ENCODE measurements around the gene ZNF462. TPM values are rescaled to one million over a fixed set of nuclear protein-coding genes. Genes with fewer than 3 reads are reported as not detected.

Gene ZNF462
- total RNA-seq, 1 experiment from 2014 or later = 34.5 TPM

DNA sequence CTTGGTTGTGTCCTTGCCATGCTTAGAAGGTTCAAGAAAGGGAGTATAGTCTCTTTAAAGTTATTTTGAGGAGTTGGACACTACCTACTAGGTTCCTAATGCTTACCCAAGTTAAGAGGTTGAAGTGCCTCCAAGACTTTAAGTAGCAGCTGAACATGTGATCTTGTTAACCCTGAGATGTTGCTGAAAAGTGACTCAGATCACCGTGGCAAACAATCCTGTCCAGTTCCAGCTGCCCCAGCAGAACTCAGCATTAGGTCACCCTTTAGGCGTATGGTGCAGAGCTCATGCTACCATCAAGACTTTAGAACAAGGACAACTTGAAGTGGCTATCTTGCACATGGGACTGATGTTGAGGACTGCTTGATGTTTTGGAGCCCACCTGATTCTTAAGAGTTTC lies 22.5 kb downstream of the ZNF462 start:
- Mint-ChIP-seq H3K36me3 (ENCODE audit: insufficient read depth, unreplicated experiment) (peaks cover 6% of the 10 kb centered on the region), H3K27me3 (ENCODE audit: insufficient read depth, unreplicated experiment) (no peaks in the 10 kb centered on the region), H3K4me3 (ENCODE audit: unreplicated experiment) (no peak overlapping the region), H3K27ac (ENCODE audit: unreplicated experiment) (no peak overlapping the region), H3K4me1 (ENCODE audit: low read depth, unreplicated experiment) (peaks cover 51% of the 10 kb centered on the region), H3K9me3 (ENCODE audit: unreplicated experiment) (no peaks in the 10 kb centered on the region)
- DNase-seq = no peak
- intact Hi-C loops (cut with micrococcal nuclease; ENCODE audit: unreplicated experiment) = no loop called here
- H3K27me3 ChIP-seq (replicated peaks; ENCODE audit: control insufficient read depth, insufficient read depth, low read length) = no peaks in the 10 kb centered on the region
- POLR2A ChIA-PET = no interaction called here
- H3K9me3 ChIP-seq = no peaks in the 10 kb centered on the region
- no peak overlapping the region for H3K4me3 ChIP-seq (ENCODE audit: low read depth, low read length)
- no TSS peak for BruUV-seq (replicated peaks)
- peaks cover 53% of the 10 kb centered on the region for H3K4me1 ChIP-seq
- no peaks in the 10 kb centered on the region for H3K36me3 ChIP-seq (ENCODE audit: control insufficient read depth, insufficient read depth, low read length)
- TF ChIP-seq, protein P1, sequence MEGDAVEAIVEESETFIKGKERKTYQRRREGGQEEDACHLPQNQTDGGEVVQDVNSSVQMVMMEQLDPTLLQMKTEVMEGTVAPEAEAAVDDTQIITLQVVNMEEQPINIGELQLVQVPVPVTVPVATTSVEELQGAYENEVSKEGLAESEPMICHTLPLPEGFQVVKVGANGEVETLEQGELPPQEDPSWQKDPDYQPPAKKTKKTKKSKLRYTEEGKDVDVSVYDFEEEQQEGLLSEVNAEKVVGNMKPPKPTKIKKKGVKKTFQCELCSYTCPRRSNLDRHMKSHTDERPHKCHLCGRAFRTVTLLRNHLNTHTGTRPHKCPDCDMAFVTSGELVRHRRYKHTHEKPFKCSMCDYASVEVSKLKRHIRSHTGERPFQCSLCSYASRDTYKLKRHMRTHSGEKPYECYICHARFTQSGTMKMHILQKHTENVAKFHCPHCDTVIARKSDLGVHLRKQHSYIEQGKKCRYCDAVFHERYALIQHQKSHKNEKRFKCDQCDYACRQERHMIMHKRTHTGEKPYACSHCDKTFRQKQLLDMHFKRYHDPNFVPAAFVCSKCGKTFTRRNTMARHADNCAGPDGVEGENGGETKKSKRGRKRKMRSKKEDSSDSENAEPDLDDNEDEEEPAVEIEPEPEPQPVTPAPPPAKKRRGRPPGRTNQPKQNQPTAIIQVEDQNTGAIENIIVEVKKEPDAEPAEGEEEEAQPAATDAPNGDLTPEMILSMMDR (IDR thresholded peaks at IDR 0.05; ENCODE audit: insufficient read depth in 1 of 2, low read depth in 1 of 2, low read length in 1 of 2, severe bottlenecking in 1 of 2, unreplicated experiment in 1 of 2) = no peak
- CTCF ChIA-PET = no interaction called here

DNA sequence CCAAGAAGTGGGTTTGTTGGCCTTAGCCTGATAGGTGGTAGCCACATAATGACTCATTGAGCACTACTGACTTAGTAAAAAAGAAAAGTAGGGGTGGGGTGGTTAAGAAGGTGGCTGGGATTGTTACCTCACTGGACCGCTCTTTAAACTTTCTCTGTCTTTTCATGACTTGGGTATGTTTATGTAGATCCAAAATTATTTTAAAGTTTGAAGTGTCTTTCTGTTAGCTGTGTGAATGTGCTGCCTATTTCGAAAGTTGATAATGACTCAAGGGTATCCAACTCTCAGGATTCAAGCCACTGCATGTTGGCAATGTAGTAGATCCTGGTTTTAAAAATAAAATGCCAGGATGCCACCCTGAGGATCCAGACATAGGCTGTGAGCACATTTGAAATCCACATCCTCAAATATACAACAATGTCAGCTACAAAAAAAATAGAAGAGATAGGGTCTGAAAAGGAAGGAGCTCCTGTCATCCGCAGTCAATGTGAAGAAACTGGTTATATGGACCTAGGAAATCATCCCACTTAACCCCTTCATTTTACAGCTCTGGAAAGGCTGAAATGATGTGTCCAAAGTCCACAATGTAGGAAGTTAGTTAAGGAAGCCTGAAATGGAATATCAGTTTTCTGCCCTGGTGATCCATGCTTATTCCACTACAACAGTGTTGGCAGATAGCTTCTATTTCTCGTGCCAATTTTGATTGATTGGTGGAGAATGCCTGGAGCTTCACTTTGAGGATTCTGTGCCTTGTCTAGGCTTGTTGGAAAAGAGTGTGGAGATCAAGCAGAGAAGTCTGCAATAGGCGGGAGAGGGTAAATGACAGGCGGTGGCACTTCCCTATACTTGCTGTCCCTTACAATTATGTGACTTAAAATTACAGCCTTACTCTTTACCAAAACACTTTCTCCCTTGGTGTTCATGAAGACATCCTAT lies 23.4 kb downstream of the ZNF462 start:
- intact Hi-C loops (cut with micrococcal nuclease; ENCODE audit: unreplicated experiment) = no loop called here
- Mint-ChIP-seq H3K27ac (ENCODE audit: unreplicated experiment) (no peak overlapping the region), H3K4me1 (ENCODE audit: low read depth, unreplicated experiment) (peaks cover 45% of the 10 kb centered on the region), H3K36me3 (ENCODE audit: insufficient read depth, unreplicated experiment) (peaks cover 6% of the 10 kb centered on the region), H3K4me3 (ENCODE audit: unreplicated experiment) (no peak overlapping the region), H3K27me3 (ENCODE audit: insufficient read depth, unreplicated experiment) (no peaks in the 10 kb centered on the region), H3K9me3 (ENCODE audit: unreplicated experiment) (no peaks in the 10 kb centered on the region)
- H3K9me3 ChIP-seq = no peaks in the 10 kb centered on the region
- TF ChIP-seq, protein P1 (IDR thresholded peaks at IDR 0.05; ENCODE audit: insufficient read depth in 1 of 2, low read depth in 1 of 2, low read length in 1 of 2, severe bottlenecking in 1 of 2, unreplicated experiment in 1 of 2) = no peak
- H3K27me3 ChIP-seq (replicated peaks; ENCODE audit: control insufficient read depth, insufficient read depth, low read length) = no peaks in the 10 kb centered on the region
- no peak for DNase-seq
- ChIA-PET POLR2A (no interaction called here), CTCF (no interaction called here)
- no peaks in the 10 kb centered on the region for H3K36me3 ChIP-seq (ENCODE audit: control insufficient read depth, insufficient read depth, low read length)
- H3K4me3 ChIP-seq (ENCODE audit: low read depth, low read length) = no peak overlapping the region
- peaks cover 55% of the 10 kb centered on the region for H3K4me1 ChIP-seq
- no TSS peak for BruUV-seq (replicated peaks)

DNA sequence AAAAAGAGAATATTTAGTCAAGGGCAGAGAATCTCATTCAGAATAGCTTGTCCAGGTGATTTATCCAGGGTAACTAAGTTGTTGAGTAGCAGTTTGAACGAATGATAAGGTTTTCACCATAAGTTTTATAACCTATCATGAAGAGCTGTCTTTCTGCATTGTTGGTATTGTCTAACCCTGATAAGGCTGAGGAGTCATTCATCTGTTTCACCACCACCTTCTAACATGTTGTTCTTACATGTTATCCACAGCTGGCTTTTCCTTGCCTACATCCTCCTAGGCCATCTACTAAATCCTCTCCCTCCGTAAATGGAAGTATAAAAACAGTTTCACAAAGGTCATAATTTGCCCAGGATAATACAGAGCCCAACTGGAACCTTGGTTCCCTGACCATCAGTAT lies 24.1 kb downstream of the ZNF462 start:
- Mint-ChIP-seq H3K27ac (ENCODE audit: unreplicated experiment) (no peak overlapping the region), H3K4me3 (ENCODE audit: unreplicated experiment) (no peak overlapping the region), H3K27me3 (ENCODE audit: insufficient read depth, unreplicated experiment) (no peaks in the 10 kb centered on the region), H3K4me1 (ENCODE audit: low read depth, unreplicated experiment) (peaks cover 44% of the 10 kb centered on the region), H3K36me3 (ENCODE audit: insufficient read depth, unreplicated experiment) (peaks cover 6% of the 10 kb centered on the region), H3K9me3 (ENCODE audit: unreplicated experiment) (no peaks in the 10 kb centered on the region)
- CTCF ChIA-PET = no interaction called here
- peaks cover 62% of the 10 kb centered on the region for H3K4me1 ChIP-seq
- no peak for DNase-seq
- no peaks in the 10 kb centered on the region for H3K9me3 ChIP-seq
- intact Hi-C loops (cut with micrococcal nuclease; ENCODE audit: unreplicated experiment) = no loop called here
- no peaks in the 10 kb centered on the region for H3K27me3 ChIP-seq (replicated peaks; ENCODE audit: control insufficient read depth, insufficient read depth, low read length)
- POLR2A ChIA-PET = interaction anchor here (0.6 kb wide), 1 partner anchor 329 kb away, joined by 14 read pairs; no protein-coding TSS in a partner anchor
- H3K4me3 ChIP-seq (ENCODE audit: low read depth, low read length) = no peak overlapping the region
- TF ChIP-seq, protein P1 (IDR thresholded peaks at IDR 0.05; ENCODE audit: insufficient read depth in 1 of 2, low read depth in 1 of 2, low read length in 1 of 2, severe bottlenecking in 1 of 2, unreplicated experiment in 1 of 2) = no peak
- BruUV-seq (replicated peaks) = no TSS peak
- H3K36me3 ChIP-seq (ENCODE audit: control insufficient read depth, insufficient read depth, low read length) = no peaks in the 10 kb centered on the region

Data from Caco-2 (cell line).